HG03558 (cell line): ENCODE measurements around the gene PHACTR3.
A peak's percentile ranks its signal among the peaks of the same experiment; 100 is the strongest.

ENCODE experiments used
- ATAC-seq: cut with Tn5 transposase; IDR thresholded peaks from one replicate; pipeline ENCODE4 v1.9.1; 2021; ENCODE audit warnings: moderate number of reproducible peaks; ENCODE audit not compliant: unreplicated experiment; ENCODE audit errors: extremely low read depth

The PHACTR3 gene

GRCh38 chr20:59743767-59744485, 139.6 kb downstream of the PHACTR3 start:
- no peak for ATAC-seq

GRCh38 chr20:59744756-59745155, 140.4 kb downstream of the PHACTR3 start:
- no peak for ATAC-seq

- ATAC-seq = no peak
Observed at GRCh38 chr20:59745201-59745600, 140.9 kb downstream of the PHACTR3 start.

- no peak for ATAC-seq
Observed at GRCh38 chr20:59745716-59746115, 141.4 kb downstream of the PHACTR3 start.

GRCh38 chr20:59746155-59746554, 141.8 kb downstream of the PHACTR3 start:
- no peak for ATAC-seq

GRCh38 chr20:59747671-59748515, 143.6 kb downstream of the PHACTR3 start:
- ATAC-seq = no peak

GRCh38 chr20:59748619-59749191, 144.4 kb downstream of the PHACTR3 start:
- no peak for ATAC-seq

- no peak for ATAC-seq
Observed at GRCh38 chr20:59749301-59749700, 145.0 kb downstream of the PHACTR3 start.

GRCh38 chr20:59750209-59750840, 146.0 kb downstream of the PHACTR3 start:
- no peak for ATAC-seq

- ATAC-seq = no peak
Observed at GRCh38 chr20:59751075-59751711, 146.9 kb downstream of the PHACTR3 start.

GRCh38 chr20:59752101-59752586, 147.8 kb downstream of the PHACTR3 start:
- ATAC-seq = peak; percentile 55

- peak; percentile 26 for ATAC-seq
Observed at GRCh38 chr20:59752704-59753460, 148.5 kb downstream of the PHACTR3 start.

- ATAC-seq = no peak
Observed at GRCh38 chr20:59753836-59754235, 149.5 kb downstream of the PHACTR3 start.

- no peak for ATAC-seq
Observed at GRCh38 chr20:59754551-59754950, 150.2 kb downstream of the PHACTR3 start.

GRCh38 chr20:59756241-59756640, 151.9 kb downstream of the PHACTR3 start:
- ATAC-seq = no peak

- no peak for ATAC-seq
Observed at GRCh38 chr20:59764037-59764436, 159.7 kb downstream of the PHACTR3 start.

GRCh38 chr20:59765599-59766177, 161.3 kb downstream of the PHACTR3 start:
- no peak for ATAC-seq

- ATAC-seq = no peak
Observed at GRCh38 chr20:59767656-59768055, 163.3 kb downstream of the PHACTR3 start.

GRCh38 chr20:59770270-59770669, 165.9 kb downstream of the PHACTR3 start:
- no peak for ATAC-seq
